Neural progenitor cell (in vitro differentiated cells): ENCODE data around the gene RFX7. TPM values are rescaled to one million over a fixed set of nuclear protein-coding genes. Genes with fewer than 3 reads are reported as not detected.
"Not testable (repeated sequence)": the region's sequence is repeated elsewhere in the genome, so short reads cannot be mapped to it uniquely, and the experiment has no call there.

Source experiments
- DNase-seq: peaks from one replicate; pipeline ENCODE4 v3.0.0-alpha.2; 2016; ENCODE audit warnings: low spot score
- H2AFZ ChIP-seq: fragments of 200-600 bp; sonication (generic); replicated peaks from 2 replicates; pipeline ENCODE4 v1.6.1; 2016; ENCODE audit warnings: antibody characterized with exemption
- H3F3A ChIP-seq: fragments of 200-600 bp; sonication (generic); 2 replicates; pipeline ENCODE4 v1.6.1; 2016; ENCODE audit warnings: antibody characterized with exemption, low read depth
- H3K27ac ChIP-seq: fragments of 200-600 bp; sonication (generic); 2 replicates; pipeline ENCODE4 v1.5.1; 2016; ENCODE audit warnings: mild to moderate bottlenecking
- H3K27me3 ChIP-seq: fragments of 200-600 bp; sonication (generic); 2 replicates; pipeline ENCODE4 v1.6.1; 2016; ENCODE audit warnings: mild to moderate bottlenecking, moderate library complexity
- H3K36me3 ChIP-seq: fragments of 200-600 bp; sonication (generic); 2 replicates; pipeline ENCODE4 v1.5.1; 2016
- H3K4me1 ChIP-seq: fragments of 200-600 bp; sonication (generic); 2 replicates; pipeline ENCODE4 v1.6.1; 2016; ENCODE audit warnings: mixed run types
- H3K4me2 ChIP-seq: fragments of 200-600 bp; sonication (generic); 2 replicates; pipeline ENCODE4 v1.6.1; 2016
- H3K4me3 ChIP-seq: fragments of 200-600 bp; sonication (generic); 2 replicates; pipeline ENCODE4 v1.5.1; 2016
- H3K79me2 ChIP-seq: fragments of 200-600 bp; sonication (generic); 2 replicates; pipeline ENCODE4 v1.6.1; 2016; ENCODE audit warnings: low read depth
- H3K9ac ChIP-seq: fragments of 200-600 bp; sonication (generic); 2 replicates; pipeline ENCODE4 v1.6.1; 2016
- H3K9me3 ChIP-seq: fragments of 200-600 bp; sonication (generic); 2 replicates; pipeline ENCODE4 v1.5.1; 2016; ENCODE audit warnings: low read depth
- H4K20me1 ChIP-seq: fragments of 200-600 bp; sonication (generic); 2 replicates; pipeline ENCODE4 v1.6.1; 2016; ENCODE audit warnings: low read depth
- H3K27ac Mint-ChIP-seq: 3 replicates; pipeline ENCODE4 v1.8.0; 2021; ENCODE audit warnings: mixed read lengths
- H3K27me3 Mint-ChIP-seq: 2 replicates; pipeline ENCODE4 v1.8.0; 2022; ENCODE audit warnings: low read depth, mild to moderate bottlenecking, inconsistent platforms, moderate library complexity, mixed read lengths; ENCODE audit not compliant: insufficient read depth
- H3K36me3 Mint-ChIP-seq: 3 replicates; pipeline ENCODE4 v1.8.0; 2021; ENCODE audit warnings: mixed read lengths
- H3K4me1 Mint-ChIP-seq: 3 replicates; pipeline ENCODE4 v1.8.0; 2021; ENCODE audit warnings: mixed read lengths
- H3K4me3 Mint-ChIP-seq: 3 replicates; pipeline ENCODE4 v1.8.0; 2021; ENCODE audit warnings: mild to moderate bottlenecking, moderate library complexity, mixed read lengths
- H3K9me3 Mint-ChIP-seq: 3 replicates; pipeline ENCODE4 v1.8.0; 2020; ENCODE audit warnings: mixed read lengths
- EZH2 ChIP-seq: fragments of 200-600 bp; sonication (generic); IDR thresholded peaks from 2 replicates; pipeline ENCODE4 v1.6.1; 2017; ENCODE audit warnings: antibody characterized with exemption, mild to moderate bottlenecking, moderate library complexity
- EZH2phosphoT487 ChIP-seq: fragments of 200-600 bp; sonication (generic); IDR thresholded peaks from 2 replicates; pipeline ENCODE4 v1.6.1; 2017; ENCODE audit warnings: antibody characterized with exemption
- total RNA-seq: library from RNA; depleted of rRNA; stranded (reverse); fragments of >200 nt; gene quantifications from 2 replicates; pipeline ENCODE4 v1.2.3, GENCODE V29; 2015; ENCODE audit warnings: low replicate concordance
- TF ChIP-seq, protein P1 (sequence below): fragments of 200-600 bp; sonication (generic); IDR thresholded peaks from 2 replicates; pipeline ENCODE4 v1.5.1; 2017; ENCODE audit warnings: antibody characterized with exemption, mild to moderate bottlenecking

The RFX7 gene
- total RNA-seq, 1 donor from 2014 or later = 24.1 TPM

DNA sequence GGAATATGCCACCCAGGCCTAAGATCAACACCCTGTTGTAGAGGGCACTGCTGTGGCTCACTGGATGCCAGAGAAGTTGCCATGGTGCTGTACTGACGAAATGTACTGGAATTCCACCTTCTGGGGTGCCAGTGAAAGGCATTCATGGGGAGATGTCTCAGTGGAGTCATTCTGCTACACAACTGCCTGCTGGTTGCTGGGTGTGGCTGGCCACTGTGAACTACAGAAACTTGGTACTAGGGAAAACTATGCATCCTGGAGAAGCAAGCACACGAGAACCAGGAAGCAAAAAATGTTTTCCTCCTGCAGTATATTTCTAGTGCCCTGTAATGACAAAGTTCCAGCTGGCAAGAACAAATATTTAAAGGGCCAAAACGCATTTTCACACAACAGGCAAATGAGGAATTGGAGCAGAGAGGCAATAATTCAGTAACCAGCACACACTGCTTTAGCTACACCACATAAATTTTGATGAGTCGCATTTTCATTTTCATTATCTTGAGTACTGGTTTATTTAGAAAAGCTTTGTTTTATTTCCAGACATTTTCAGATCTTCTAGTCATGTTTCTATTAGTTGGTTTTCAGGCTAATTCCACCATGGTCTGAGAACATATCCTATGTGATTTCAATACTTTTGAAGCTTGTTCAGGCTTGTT is 18.3 kb upstream of the RFX7 start:
- H3K9ac ChIP-seq = no peak overlapping the region
- H3K27ac Mint-ChIP-seq = no peak overlapping the region
- H3K36me3 Mint-ChIP-seq = no peaks in the 10 kb centered on the region
- no peak for DNase-seq
- no peaks in the 10 kb centered on the region for H3K9me3 ChIP-seq
- H3F3A ChIP-seq = no peaks in the 10 kb centered on the region
- no peaks in the 10 kb centered on the region for H3K36me3 ChIP-seq
- no peaks in the 10 kb centered on the region for H4K20me1 ChIP-seq
- H3K4me1 ChIP-seq = no peaks in the 10 kb centered on the region
- no peak overlapping the region for H3K4me3 ChIP-seq
- H3K4me2 ChIP-seq = no peak overlapping the region
- H3K79me2 ChIP-seq = no peaks in the 10 kb centered on the region
- no peaks in the 10 kb centered on the region for H3K27me3 Mint-ChIP-seq
- H3K27ac ChIP-seq = no peak overlapping the region
- H3K4me1 Mint-ChIP-seq = peaks cover 9% of the 10 kb centered on the region
- H3K9me3 Mint-ChIP-seq = peaks cover 1% of the 10 kb centered on the region
- H3K4me3 Mint-ChIP-seq = no peak overlapping the region
- TF ChIP-seq, protein P1, sequence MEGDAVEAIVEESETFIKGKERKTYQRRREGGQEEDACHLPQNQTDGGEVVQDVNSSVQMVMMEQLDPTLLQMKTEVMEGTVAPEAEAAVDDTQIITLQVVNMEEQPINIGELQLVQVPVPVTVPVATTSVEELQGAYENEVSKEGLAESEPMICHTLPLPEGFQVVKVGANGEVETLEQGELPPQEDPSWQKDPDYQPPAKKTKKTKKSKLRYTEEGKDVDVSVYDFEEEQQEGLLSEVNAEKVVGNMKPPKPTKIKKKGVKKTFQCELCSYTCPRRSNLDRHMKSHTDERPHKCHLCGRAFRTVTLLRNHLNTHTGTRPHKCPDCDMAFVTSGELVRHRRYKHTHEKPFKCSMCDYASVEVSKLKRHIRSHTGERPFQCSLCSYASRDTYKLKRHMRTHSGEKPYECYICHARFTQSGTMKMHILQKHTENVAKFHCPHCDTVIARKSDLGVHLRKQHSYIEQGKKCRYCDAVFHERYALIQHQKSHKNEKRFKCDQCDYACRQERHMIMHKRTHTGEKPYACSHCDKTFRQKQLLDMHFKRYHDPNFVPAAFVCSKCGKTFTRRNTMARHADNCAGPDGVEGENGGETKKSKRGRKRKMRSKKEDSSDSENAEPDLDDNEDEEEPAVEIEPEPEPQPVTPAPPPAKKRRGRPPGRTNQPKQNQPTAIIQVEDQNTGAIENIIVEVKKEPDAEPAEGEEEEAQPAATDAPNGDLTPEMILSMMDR = no peak
- TF ChIP-seq EZH2 (no peak), EZH2phosphoT487 (no peak)
- peak overlapping the region; percentile 27 for H2AFZ ChIP-seq
- H3K27me3 ChIP-seq = no peaks in the 10 kb centered on the region

DNA sequence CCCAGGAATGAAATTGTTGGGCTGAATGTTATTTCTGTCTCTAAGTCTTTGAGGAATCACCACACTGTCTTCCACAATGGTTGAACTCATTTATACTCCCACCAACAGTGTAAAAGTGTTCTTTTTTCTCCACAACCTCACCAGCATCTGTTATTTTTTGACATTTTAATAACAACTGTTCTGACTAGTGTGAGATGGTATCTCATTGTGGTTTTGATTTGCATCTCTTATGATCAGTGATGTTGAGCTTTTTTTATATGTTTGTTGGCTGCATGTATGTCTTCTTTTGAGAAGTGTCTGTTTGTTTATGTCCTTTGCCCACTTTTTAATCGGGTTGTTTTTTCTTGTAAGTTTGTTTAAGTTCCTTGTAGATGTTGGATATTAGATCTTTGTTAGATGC is 13.6 kb upstream of the RFX7 start:
- not testable (repeated sequence) for H4K20me1 ChIP-seq, H3K36me3 ChIP-seq, H2AFZ ChIP-seq, H3K9ac ChIP-seq, DNase-seq, H3K27ac ChIP-seq, H3K27ac Mint-ChIP-seq, H3K27me3 Mint-ChIP-seq, H3K9me3 ChIP-seq, H3K4me2 ChIP-seq, H3K4me3 Mint-ChIP-seq, H3K9me3 Mint-ChIP-seq, H3K4me3 ChIP-seq, H3K36me3 Mint-ChIP-seq, H3K79me2 ChIP-seq, H3K27me3 ChIP-seq
- H3K4me1 ChIP-seq = peaks cover 16% of the 10 kb centered on the region
- peaks cover 15% of the 10 kb centered on the region for H3K4me1 Mint-ChIP-seq
- peaks cover 10% of the 10 kb centered on the region for H3F3A ChIP-seq

DNA sequence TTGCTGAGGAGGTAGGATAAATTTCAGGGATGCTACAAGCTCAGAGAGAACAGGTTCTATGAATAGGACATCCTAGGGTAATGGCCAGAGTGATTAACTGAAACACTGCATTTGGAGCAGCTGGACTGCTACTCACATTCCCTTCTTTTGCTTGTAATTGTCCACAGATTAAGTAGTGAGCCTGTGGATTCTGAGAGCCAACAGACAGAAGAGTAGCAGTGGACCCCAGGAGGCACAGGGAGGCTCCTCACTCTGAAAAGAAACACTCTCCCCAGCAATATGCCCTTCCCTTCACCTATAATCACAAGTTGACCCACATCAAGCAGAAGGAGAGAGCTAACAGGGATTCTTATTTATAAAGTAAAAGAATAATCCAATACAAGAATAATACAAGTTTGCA is 10.6 kb upstream of the RFX7 start:
- Histone ChIP-seq H2AFZ (no peak overlapping the region), H3K9me3 (no peaks in the 10 kb centered on the region), H3K4me2 (peak overlapping the region; percentile 40), H3K9ac (no peak overlapping the region), H3K27ac (peak overlapping the region; percentile 54), H3K79me2 (no peaks in the 10 kb centered on the region), H3K27me3 (no peaks in the 10 kb centered on the region), H3K4me3 (no peak overlapping the region), H3K36me3 (no peaks in the 10 kb centered on the region), H3K4me1 (peaks cover 26% of the 10 kb centered on the region), H3F3A (peaks cover 10% of the 10 kb centered on the region), H4K20me1 (no peaks in the 10 kb centered on the region)
- TF ChIP-seq EZH2phosphoT487 = no peak
- TF ChIP-seq EZH2 = no peak
- TF ChIP-seq, protein P1 = no peak
- no peak overlapping the region for H3K27ac Mint-ChIP-seq
- peaks cover 9% of the 10 kb centered on the region for H3K4me1 Mint-ChIP-seq
- H3K9me3 Mint-ChIP-seq = no peaks in the 10 kb centered on the region
- no peaks in the 10 kb centered on the region for H3K27me3 Mint-ChIP-seq
- no peaks in the 10 kb centered on the region for H3K36me3 Mint-ChIP-seq
- H3K4me3 Mint-ChIP-seq = no peak overlapping the region
- DNase-seq = peak; percentile 62

GRCh38 chr15:56252386-56252785 is 8.7 kb upstream of the RFX7 start:
- H3K36me3 Mint-ChIP-seq = no peaks in the 10 kb centered on the region
- Histone ChIP-seq H3K9ac (no peak overlapping the region), H4K20me1 (no peaks in the 10 kb centered on the region), H2AFZ (no peak overlapping the region), H3K27me3 (no peaks in the 10 kb centered on the region), H3K27ac (no peak overlapping the region), H3K4me3 (no peak overlapping the region), H3K4me1 (peaks cover 26% of the 10 kb centered on the region), H3F3A (peaks cover 10% of the 10 kb centered on the region), H3K79me2 (no peaks in the 10 kb centered on the region), H3K36me3 (no peaks in the 10 kb centered on the region), H3K9me3 (no peaks in the 10 kb centered on the region), H3K4me2 (no peak overlapping the region)
- no peaks in the 10 kb centered on the region for H3K27me3 Mint-ChIP-seq
- H3K27ac Mint-ChIP-seq = no peak overlapping the region
- no peak for DNase-seq
- H3K9me3 Mint-ChIP-seq = no peaks in the 10 kb centered on the region
- H3K4me3 Mint-ChIP-seq = no peak overlapping the region
- H3K4me1 Mint-ChIP-seq = peaks cover 15% of the 10 kb centered on the region
- TF ChIP-seq, protein P1 = no peak
- TF ChIP-seq EZH2 (no peak), EZH2phosphoT487 (no peak)
